Hippocampal formation (tissue), 2 donors: ENCODE results near the gene PTPRK.

ENCODE experiments used
- DNase-seq, 2 donors: peaks; one replicate each; lab custom pipeline; 2025; lab: John Stamatoyannopoulos, UW

PTPRK gene

GRCh38 chr6:128343706-128344105 is 176.7 kb downstream of the PTPRK start:
- DNase-seq, result no peak

- no peak for DNase-seq
These were observed 180.6 kb downstream of the PTPRK start for GRCh38 chr6:128339635-128340450.

- no peak for DNase-seq
These were observed 182.8 kb downstream of the PTPRK start for GRCh38 chr6:128337619-128338018.

- DNase-seq, result no peak
These were observed 183.8 kb downstream of the PTPRK start for GRCh38 chr6:128336436-128337095.

GRCh38 chr6:128335963-128336362 is 184.4 kb downstream of the PTPRK start:
- DNase-seq, result no peak

- no peak for DNase-seq
These were observed 186.7 kb downstream of the PTPRK start for GRCh38 chr6:128333581-128334223.

- DNase-seq, result no peak
These were observed 192.5 kb downstream of the PTPRK start for GRCh38 chr6:128327890-128328289.

- DNase-seq, result peak in 1 of 2 donors; percentile 38
These were observed 197.4 kb downstream of the PTPRK start for GRCh38 chr6:128323011-128323410.

GRCh38 chr6:128319946-128320345 is 200.5 kb downstream of the PTPRK start:
- DNase-seq, result no peak

GRCh38 chr6:128319157-128319556 is 201.2 kb downstream of the PTPRK start:
- no peak for DNase-seq

- no peak for DNase-seq
These were observed 204.0 kb downstream of the PTPRK start for GRCh38 chr6:128316258-128316929.

- DNase-seq, result no peak
These were observed 206.2 kb downstream of the PTPRK start for GRCh38 chr6:128314190-128314589.

GRCh38 chr6:128311944-128312570 is 208.3 kb downstream of the PTPRK start:
- no peak for DNase-seq

- no peak for DNase-seq
These were observed 209.9 kb downstream of the PTPRK start for GRCh38 chr6:128310451-128310850.

- DNase-seq, result no peak
These were observed 212.7 kb downstream of the PTPRK start for GRCh38 chr6:128307671-128308070.

GRCh38 chr6:128305976-128306375 is 214.4 kb downstream of the PTPRK start:
- DNase-seq, result no peak

GRCh38 chr6:128305228-128305627 is 215.2 kb downstream of the PTPRK start:
- DNase-seq, result no peak

- no peak for DNase-seq
These were observed 216.5 kb downstream of the PTPRK start for GRCh38 chr6:128303870-128304269.

- DNase-seq, result no peak
These were observed 217.5 kb downstream of the PTPRK start for GRCh38 chr6:128302942-128303341.

GRCh38 chr6:128295670-128296069 is 224.7 kb downstream of the PTPRK start:
- no peak for DNase-seq

- no peak for DNase-seq
These were observed 230.2 kb downstream of the PTPRK start for GRCh38 chr6:128290221-128290620.

GRCh38 chr6:128284128-128284527 is 236.3 kb downstream of the PTPRK start:
- no peak for DNase-seq
